Activated T-helper 1 cell treated with anti-CD3 and anti-CD28 coated beads, Interleukin-2, amount 50 U/mL, for 16 hours (primary cell): Measurements from ENCODE around the gene FRMD8.
"Not testable (repeated sequence)": the region's sequence is repeated elsewhere in the genome, so short reads cannot be mapped to it uniquely, and the experiment has no call there.

Experiments
- DNase-seq, 2 donors: peaks; one replicate each; pipeline ENCODE4 v3.0.0-alpha.2; 2020; ENCODE audit warnings: low read depth in 1 of 2, low spot score in 1 of 2

The FRMD8 gene

DNA sequence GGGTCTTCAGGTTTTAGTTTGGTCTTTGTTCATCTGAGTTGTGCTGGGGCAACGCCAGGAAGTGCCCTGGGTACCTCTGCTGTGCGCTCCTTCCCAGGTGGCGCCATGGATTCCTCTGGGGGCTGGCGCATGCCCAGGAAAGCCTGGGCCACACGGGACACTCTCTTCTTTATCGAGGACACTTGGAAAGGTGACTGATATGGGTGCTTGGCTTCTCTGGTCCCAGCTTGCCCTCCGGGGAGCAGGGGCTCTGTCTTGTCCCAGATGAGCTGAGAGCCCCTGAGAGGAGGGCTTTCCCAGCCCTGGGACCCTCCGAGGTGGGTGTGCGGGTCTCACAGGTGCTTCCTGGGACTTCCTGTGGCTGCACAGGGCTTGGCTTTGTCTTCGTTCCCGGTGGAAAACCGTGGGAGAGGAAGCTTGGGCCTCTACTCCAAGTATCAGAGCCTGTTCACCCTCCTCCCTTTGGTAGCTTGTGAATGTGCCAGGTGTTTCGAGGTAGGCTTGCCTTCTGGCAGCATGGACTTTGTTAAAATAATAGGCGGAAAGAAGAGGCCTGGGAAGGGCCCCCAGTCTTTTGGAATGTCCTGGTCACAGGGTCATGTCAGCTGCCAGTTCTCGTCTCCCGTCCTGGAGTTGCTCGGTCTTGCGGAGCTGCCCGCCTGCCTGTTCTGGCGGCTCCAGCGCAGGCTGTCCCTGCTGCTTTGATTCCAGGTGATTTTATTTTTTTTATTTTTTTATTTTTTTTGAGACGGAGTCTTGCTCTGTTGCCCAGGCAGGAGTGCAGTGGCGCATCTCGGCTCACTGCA, 26.0 kb downstream of the FRMD8 start:
- no peak for DNase-seq

DNA sequence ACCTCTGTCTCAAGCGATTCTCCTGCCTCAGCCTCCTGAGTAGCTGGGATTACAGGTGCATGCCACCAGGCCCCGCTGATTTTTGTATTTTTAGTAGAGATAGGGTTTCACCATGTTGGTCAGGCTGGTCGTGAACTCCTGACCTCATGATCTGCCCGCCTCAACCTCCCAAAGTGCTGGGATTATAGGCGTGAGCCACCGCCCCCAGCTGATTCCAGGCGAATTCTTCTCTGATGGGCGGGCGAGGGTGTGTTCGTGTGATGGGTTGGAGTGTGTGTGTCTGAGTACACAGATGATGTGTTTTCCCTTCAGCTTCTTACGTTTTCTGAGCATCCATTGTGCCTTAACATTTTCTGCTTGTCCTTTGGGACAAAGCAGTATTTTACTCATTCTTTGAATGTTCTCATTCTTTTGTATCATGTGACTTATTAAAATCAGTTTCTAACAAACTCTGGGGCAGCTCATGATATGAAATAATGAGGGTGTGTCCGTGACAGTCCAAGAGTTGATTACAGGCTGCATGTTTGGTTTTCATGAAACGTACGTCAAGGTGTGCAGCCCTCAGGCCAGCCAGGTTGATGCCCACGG, 26.7 kb downstream of the FRMD8 start:
- DNase-seq = not testable (repeated sequence)

DNA sequence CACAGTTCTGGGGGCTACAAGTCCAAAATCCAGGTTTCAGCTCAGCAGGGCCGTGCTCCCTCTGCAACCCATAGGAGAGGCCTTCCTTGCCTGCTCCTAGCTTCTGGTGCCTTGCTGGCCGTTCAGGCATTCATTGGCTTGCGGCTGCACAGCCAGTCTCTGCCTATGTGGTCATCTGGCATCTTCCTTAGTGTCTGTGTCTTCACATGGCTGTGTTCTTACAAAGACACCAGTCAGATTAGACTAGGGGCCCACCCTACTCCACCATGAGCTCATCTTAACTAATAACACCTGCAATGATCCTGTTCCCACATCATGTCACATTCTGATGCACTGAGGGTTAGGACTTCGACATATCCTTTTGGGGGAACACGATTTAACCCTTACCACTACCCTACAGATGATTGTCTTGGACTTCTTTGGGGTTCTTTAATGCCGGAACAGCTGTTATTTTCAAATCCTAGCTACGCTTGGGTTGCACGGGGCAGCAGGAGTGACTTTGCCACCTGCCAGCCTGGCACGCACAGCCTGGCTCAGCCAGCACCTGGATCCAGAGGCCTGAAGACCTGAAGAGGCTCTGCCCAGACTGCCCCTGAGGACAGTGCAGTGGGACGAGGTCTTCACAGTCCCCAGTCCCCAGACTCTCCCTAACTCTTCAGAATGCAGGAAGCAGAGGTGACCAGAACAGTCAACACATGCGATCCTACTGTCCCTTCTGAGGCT, 28.5 kb downstream of the FRMD8 start:
- DNase-seq = no peak

DNA sequence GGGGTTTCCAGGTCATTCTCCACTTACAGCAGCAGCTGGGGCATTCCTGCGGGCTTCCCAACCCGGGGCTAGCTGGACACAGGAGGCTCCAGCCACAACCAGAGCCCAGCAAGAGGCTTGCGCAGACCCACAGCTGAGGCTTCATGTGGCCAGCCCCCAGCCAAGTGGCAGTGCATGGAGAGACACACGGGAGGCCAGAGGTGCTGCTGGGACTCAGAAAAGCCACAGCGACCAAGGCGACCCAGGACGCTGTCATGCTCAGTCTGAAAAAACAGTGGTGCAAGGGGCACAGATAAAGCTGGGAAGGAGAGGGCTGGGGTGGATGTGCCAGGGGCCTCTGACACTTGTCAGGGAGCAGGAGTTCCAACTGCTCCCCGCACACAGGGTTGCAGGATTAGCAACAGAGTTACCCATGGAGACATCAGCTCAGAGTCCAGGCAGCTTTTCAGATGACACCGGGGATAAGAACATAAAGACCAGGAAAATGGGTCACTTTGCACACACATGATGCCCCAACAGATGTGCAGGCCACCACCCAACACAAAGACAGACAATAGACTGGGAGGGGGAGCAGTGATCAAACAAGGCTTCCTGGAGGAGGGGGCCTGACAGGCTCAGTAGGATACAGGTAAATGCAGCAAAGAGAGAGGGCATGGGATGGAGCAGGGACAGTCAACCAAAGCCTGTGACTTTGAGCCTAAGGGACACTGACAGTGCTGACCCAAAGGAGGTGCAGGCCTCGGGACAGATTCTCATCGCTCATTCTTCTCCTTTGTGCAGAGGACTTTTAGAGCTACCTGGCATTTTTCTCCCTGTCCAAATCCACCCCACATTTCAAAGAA, 29.3 kb downstream of the FRMD8 start:
- DNase-seq = no peak

DNA sequence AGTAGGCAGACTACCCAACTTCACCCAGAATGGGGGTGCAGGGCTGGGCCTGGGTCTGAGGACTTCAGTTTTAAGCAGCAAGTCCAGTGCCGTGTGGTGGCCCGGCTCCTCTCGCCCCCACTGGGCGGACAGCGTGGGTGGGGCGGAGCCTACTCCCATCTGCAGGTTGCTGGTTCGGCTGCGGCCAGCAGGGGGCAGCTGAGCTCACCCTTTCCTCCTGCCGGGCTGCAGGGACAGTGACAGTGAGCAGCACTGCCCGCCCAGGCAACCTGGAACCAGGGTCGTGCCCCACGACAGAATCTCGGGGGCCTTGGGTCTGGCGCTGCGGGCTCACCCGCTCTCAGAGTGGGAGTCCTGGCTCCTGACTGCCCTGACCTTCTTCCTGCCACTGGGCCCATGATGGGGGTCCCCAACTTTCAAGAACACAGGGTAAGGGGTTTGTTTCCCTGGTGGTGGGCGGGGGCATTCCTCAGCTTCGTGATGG, 29.9 kb downstream of the FRMD8 start:
- peak; percentile 88 to 90 for DNase-seq

DNA sequence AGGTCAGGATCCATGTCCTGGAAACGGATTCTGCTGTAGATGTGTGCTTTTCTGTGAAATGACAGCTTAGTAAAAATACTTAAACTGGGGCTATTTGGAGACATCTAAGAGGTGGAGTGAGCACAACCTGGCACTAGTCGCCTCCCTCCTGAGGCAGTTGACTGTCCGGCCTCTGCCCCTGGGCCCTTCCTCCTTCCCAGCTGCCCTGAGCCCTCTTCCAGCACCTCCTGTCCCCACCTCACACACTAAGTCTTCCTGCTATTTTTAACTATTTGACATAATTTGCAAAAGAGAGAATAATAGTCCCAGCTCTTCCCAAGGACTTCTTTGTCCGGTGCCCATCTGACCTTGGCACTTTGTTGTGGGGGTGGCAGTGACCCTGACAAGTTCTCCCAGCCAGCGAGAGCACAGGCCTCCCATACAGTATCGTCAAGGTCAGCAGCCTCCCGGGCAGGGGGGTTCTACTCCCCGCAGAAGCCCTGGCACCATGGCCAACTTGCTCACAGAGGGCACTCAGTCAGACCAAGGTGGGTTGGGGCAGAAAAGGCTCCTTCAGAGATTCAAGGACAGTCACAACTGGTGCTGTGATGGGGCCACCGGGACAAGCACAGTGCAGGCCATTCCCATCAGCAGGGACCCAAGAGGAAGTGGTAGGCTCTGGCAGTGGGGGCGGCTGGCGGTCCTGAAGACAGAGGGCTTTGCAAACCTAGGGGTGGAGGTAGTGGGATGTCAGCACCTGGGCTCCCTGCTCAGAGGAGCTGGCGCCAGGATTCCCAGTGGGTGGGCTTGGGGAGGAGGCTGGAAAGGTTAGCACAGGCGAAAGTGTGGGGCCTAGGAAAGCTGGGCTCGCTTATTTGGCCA, 30.6 kb downstream of the FRMD8 start:
- no peak for DNase-seq

DNA sequence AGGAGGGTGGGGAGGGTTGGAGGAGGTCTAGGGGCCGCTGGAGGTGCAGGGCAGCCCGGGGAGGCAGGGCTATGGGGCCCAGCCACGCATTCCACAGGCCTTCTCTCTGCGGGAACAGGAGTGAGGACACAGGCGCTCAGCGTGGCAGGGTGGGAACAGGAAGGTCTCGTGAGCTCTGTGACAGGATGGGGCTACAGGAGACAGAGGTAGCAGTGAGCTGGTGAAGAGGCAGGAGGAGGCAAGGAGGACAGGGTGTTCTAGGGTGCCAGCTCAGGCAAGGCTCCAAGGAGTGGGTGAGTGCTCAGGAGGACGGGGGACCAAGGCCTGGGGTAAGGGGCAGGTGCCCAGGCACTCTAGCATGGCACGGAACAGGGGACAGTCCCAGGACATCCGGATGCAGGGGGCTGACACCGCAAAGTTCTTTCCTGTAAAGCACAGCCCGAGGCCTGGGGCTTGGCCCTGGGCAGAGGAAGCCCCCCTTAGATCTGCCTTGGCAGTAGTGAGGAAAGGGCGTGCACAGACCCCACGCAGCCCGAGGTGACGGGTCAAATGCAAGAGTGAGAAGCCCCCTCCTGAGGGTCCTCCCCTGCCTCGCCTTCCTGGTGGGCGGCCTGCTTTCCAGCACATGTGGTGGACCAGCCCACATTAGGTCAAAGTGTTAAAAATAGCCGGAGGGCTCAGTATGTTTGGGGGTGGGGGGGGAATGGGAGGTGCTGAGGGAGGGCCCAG, 31.4 kb downstream of the FRMD8 start:
- no peak for DNase-seq

DNA sequence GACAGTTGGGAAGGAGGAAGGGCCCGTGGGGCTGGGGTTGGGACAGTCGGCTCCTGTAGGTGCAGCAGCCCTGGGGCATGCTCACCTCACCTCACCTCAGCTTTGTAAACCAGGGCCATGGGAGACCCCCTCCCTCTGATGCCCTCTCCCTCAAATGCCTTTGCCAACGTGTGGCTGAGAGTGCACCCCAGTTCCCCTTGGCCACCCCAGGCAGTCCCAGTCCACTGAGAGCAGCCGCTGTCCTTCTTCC, 31.9 kb downstream of the FRMD8 start:
- no peak for DNase-seq

DNA sequence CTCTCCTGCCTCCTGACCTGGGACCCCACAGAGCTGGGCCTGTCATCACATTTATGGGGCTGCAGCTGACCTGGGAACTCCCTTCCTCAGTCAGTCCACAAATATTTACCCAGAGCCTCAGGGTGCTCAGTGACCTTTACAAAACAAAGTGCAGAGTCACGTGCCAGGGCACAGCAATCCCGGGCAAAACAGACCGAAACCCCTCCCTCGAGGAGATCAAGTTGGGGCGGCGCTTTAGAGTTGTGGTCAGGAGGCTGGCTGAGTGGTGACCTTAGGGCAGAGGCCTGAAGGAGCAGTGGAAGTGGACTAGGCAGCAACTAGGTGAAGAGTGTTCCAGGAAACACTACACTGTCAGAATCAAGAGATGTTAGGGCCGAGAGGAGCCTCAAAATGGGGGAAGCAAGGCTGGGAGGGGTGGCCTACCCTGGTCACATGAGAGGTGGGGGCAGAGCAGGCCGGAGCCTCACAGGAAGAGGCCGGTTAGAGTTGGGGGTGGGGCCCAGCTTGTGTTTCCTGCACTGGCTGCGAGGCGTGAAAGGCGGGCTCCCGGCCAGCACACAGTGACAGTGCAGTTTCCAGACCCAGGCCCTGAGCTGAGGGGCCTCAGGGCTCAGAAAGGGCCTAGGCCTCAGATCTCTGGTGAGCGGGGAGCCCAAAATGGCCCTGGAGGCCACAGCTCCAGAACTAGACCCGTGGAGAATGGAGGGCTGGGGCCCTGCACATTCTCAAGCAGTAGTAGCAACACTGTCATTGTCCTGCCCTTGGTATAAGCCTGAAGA, 32.4 kb downstream of the FRMD8 start:
- peak in 1 of 2 donors; percentile 76 for DNase-seq

DNA sequence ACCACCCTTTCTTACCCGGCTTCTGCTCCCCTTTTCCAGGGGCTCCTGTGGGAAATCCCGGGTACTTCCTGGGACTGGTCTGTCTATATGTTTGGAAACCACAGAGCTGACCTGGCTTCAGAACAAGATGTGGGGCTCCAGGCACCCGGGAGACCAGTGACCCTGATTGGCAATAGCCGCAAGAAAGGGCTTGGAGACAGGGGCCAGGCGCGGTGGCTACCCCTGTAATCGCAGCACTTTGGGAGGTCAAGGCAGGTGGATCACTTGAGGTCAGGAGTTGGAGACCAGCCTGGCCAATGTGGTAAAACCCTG, 33.0 kb downstream of the FRMD8 start:
- DNase-seq = no peak

DNA sequence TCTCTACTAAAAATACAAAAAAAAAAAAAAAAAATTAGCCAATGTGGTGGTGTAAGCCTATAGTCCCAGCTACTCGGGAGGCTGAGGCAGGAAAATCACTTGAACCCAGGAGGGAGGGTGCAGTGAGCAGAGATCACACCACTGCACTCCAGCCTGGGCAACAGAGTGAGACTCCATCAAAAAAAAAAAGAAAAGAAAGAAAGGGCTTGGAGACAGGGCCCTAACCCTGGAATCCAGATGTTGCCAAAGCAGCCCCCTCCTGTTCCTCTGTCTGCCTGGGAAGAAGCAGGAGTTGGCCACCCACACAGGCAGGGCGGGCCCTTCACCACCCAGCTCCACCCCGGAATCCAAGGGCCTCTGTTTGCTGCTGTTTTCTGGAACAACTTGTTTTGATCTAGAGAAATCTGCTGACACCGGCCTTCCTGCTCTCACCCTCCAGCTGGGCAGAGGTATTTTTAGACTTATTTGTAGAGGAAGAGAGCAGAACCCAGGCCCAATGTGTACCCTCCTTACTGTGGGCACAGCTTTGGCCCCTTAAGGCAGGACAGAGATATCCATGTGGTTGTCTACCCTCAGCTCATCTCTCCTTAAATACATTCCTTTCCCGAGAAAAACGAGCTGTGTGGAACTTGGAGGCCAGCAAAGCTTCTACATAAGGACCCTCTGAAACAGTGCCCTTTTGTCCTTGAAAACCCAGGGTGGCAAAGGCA, 33.5 kb downstream of the FRMD8 start:
- DNase-seq = no peak

DNA sequence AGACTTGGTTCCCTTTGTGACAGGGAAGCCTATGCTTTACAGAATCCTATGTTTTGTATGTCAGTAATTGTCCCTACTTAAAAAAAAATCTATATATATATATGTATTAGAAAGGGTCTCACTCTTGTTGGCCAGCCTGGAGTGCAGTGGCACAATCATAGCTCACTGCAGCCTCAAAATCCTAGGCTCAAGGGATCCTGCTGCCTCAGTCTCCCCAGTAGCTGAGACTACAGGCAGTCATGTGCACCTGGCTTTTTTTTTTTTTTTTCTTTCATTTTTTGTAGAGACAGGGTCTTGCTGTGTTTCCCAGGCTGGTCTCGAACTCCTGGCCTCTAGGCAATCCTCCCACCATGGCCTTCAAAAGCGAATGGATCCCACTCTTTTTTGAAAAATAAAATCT, 34.1 kb downstream of the FRMD8 start:
- no peak for DNase-seq

DNA sequence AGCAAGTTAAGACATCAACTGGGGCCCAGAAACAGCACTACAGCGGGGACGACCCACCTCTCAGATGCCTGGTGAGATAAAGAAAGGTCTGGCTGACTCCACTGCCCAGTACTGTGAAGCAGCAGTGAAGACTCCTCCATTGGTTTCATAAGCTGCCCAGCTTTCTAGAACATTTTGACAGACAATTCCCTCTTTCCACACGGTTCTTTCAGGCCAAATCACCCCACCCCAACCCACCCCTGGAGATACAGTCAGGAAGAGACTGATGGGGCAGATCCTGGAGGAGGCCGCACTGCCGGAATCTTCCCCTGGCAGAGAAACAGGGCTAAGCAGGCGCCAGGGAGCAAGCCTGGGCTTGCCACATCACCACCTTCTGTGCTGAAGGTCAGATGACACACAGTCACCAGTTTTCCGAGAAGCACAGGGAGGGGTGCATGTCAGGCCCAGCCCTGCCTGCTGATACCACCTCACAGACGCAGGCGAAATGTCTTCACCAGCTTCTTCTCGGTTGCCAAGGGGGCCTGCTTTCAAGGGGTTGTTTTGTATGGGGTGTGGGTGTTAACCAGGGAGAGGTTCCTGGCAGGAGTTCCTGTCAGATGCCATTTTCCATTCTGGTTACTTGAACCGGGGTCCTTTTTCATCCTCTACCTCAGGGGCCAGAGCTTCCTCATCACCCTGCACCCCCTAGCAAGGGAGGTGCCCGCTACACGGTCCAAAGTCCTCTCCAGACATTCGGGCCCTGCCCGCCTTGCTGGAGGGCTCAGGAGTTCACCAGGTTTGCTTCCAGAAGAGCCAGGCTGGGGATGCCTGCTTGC, 34.7 kb downstream of the FRMD8 start:
- DNase-seq = peak; percentile 68 to 82

DNA sequence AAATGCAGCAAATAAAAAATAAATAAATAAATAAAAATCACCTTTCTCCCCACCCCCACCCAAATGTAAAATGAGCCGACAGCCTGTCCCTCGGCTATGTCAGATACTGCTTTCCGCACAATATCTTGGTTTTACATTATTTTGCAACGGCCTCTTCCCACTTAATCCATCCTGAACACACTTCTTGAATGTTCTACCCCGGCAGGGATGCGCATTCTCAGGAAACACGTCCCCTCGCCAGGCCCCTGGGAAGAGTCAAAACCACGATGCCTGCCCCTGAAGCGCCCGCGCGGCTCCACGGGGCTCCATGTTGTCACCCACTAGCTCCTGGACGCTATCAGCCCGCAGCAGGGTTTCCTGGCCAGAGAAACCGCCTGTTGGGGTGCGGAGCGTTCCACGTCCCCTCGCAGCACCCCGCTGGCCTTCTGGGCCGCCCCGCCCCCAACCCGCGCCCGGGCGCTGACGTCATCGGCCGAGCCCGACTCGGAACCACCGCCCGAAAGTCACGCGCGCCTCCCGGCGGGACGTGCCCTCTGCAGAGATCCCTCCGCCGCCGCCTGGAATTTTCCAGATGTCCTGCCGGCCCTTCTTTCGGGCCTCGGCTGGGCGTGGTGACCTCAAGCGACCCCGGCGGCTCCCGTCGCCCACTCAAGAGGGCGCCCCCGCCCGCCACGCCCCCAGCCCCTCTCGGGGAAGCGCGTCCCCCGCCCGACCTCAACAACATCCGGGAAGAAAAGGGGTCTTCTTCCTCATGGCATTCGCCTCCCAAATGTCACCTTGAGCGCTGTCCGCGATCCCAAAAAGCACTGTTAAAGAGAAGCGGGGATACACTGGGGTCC, 35.6 kb downstream of the FRMD8 start:
- DNase-seq = peak; percentile 77 to 89

DNA sequence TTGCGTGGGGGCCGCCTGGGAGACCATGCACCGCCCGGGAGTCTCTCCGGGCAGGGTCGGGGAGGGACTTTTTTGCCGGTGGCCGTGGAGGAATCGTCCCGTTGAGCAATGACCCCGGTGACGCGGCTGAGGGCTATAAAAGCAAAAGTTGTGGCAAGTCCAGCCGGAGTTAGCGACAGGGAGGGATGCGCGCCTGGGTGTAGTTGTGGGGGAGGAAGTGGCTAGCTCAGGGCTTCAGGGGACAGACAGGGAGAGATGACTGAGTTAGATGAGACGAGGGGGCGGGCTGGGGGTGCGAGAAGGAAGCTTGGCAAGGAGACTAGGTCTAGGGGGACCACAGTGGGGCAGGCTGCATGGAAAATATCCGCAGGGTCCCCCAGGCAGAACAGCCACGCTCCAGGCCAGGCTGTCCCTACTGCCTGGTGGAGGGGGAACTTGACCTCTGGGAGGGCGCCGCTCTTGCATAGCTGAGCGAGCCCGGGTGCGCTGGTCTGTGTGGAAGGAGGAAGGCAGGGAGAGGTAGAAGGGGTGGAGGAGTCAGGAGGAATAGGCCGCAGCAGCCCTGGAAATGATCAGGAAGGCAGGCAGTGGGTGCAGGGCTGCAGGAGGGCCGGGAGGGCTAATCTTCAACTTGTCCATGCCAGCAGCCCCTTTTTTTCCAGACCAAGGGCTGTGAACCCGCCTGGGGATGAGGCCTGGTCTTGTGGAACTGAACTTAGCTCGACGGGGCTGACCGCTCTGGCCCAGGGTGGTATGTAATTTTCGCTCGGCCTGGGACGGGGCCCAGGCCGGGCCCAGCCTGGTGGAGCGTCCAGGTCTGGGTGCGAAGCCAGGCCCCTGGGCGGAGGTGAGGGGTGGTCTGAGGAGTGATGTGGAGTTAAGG, 36.4 kb downstream of the FRMD8 start, which contains the start of gene NEAT1:
Gene NEAT1 (plus strand): TSS at position 166 of the 883 bp plus-strand sequence.
- peak; percentile 87 to 89 for DNase-seq
